Hepatocyte (in vitro differentiated cells): Measurements from ENCODE around the gene EML4. TPM values are rescaled to one million over a fixed set of nuclear protein-coding genes. Genes with fewer than 3 reads are reported as not detected.
"Not testable (repeated sequence)": the region's sequence is repeated elsewhere in the genome, so short reads cannot be mapped to it uniquely, and the experiment has no call there.

Experiments used
- DNase-seq: peaks from one replicate; pipeline ENCODE4 v3.0.0-alpha.2; 2016; ENCODE audit warnings: low spot score
- H2AFZ ChIP-seq: fragments of 200-600 bp; sonication (generic); 2 replicates; pipeline ENCODE4 v1.6.0; 2016; ENCODE audit warnings: antibody characterized with exemption, mild to moderate bottlenecking
- H3K27ac ChIP-seq: fragments of 200-600 bp; sonication (generic); 2 replicates; pipeline ENCODE4 v1.5.1; 2016; ENCODE audit warnings: mild to moderate bottlenecking
- H3K27me3 ChIP-seq: fragments of 200-600 bp; sonication (generic); 2 replicates; pipeline ENCODE4 v1.6.1; 2016
- H3K36me3 ChIP-seq: fragments of 200-600 bp; sonication (generic); replicated peaks from 2 replicates; pipeline ENCODE4 v1.5.1; 2016; ENCODE audit warnings: low read depth; ENCODE audit not compliant: insufficient read depth
- H3K4me1 ChIP-seq: fragments of 200-600 bp; sonication (generic); 2 replicates; pipeline ENCODE4 v1.5.1; 2016; ENCODE audit warnings: mild to moderate bottlenecking, moderate library complexity; ENCODE audit not compliant: insufficient read depth
- H3K4me2 ChIP-seq: fragments of 200-600 bp; sonication (generic); 2 replicates; pipeline ENCODE4 v1.6.0; 2016
- H3K4me3 ChIP-seq: fragments of 200-600 bp; sonication (generic); 2 replicates; pipeline ENCODE4 v1.5.1; 2016; ENCODE audit warnings: mild to moderate bottlenecking
- H3K79me2 ChIP-seq: fragments of 200-600 bp; sonication (generic); 2 replicates; pipeline ENCODE4 v1.6.0; 2017; ENCODE audit warnings: mild to moderate bottlenecking
- H3K9me2 ChIP-seq: fragments of 200-600 bp; sonication (generic); replicated peaks from 2 replicates; pipeline ENCODE4 v1.6.0; 2017; ENCODE audit warnings: mild to moderate bottlenecking; ENCODE audit not compliant: insufficient read depth
- H3K9me3 ChIP-seq: fragments of 200-600 bp; sonication (generic); 2 replicates; pipeline ENCODE4 v1.5.1; 2016; ENCODE audit warnings: low read depth, mild to moderate bottlenecking
- H4K20me1 ChIP-seq: fragments of 200-600 bp; sonication (generic); 2 replicates; pipeline ENCODE4 v1.6.0; 2016; ENCODE audit warnings: mild to moderate bottlenecking; ENCODE audit not compliant: insufficient read depth, poor library complexity, severe bottlenecking
- CTCF ChIP-seq: fragments of 200-600 bp; sonication (generic); IDR thresholded peaks from 2 replicates; pipeline ENCODE4 v1.5.1; 2016; ENCODE audit warnings: antibody characterized with exemption, mild to moderate bottlenecking; ENCODE audit not compliant: poor library complexity
- EZH2 ChIP-seq: fragments of 200-600 bp; sonication (generic); IDR thresholded peaks from 2 replicates; pipeline ENCODE4 v1.6.1; 2016; ENCODE audit warnings: antibody characterized with exemption, mild to moderate bottlenecking, borderline replicate concordance
- EZH2phosphoT487 ChIP-seq: fragments of 200-600 bp; sonication (generic); IDR thresholded peaks from one replicate; pipeline ENCODE4 v1.6.1; 2018; ENCODE audit warnings: antibody characterized with exemption, mild to moderate bottlenecking, low read depth, moderate library complexity; ENCODE audit not compliant: unreplicated experiment, severe bottlenecking
- WGBS: methylation state at CpG from one replicate; pipeline ENCODE4 v1.1.6; 2016; ENCODE audit warnings: low lambda C conversion rate; ENCODE audit errors: missing lambda C conversion rate; 5-methylcytosine and 5-hydroxymethylcytosine counted together
- polyA plus RNA-seq: library from polyadenylated mRNA; unstranded; fragments of >200 nt; fragmentation: Nextera tagmentation; extraction: Ambion mirVana; gene quantifications from 2 replicates; pipeline ENCODE4 v1.2.1, GENCODE V29; 2016
- total RNA-seq: library from RNA; depleted of rRNA; stranded (reverse); fragments of >200 nt; gene quantifications from 2 replicates; pipeline ENCODE4 v1.2.3, GENCODE V29; 2014

The EML4 gene
- total and polyA plus RNA-seq, 2 experiments from 2014 or later, result 49.9 to 86.8 TPM

- Histone ChIP-seq H3K36me3 (no peaks in the 10 kb centered on the region), H3K4me3 (no peak overlapping the region), H3K4me1 (peaks cover 43% of the 10 kb centered on the region), H3K79me2 (no peaks in the 10 kb centered on the region), H3K27ac (peak overlapping the region; percentile 3), H3K9me3 (no peaks in the 10 kb centered on the region), H3K9me2 (no peaks in the 10 kb centered on the region), H4K20me1 (no peaks in the 10 kb centered on the region), H3K4me2 (no peak overlapping the region), H2AFZ (no peak overlapping the region), H3K27me3 (no peaks in the 10 kb centered on the region)
- no peak for DNase-seq
- TF ChIP-seq EZH2phosphoT487 (no peak), CTCF (no peak), EZH2 (no peak)
- 50% methylated on average over 7 of the region's 7 CpGs for WGBS
Measured at GRCh38 chr2:42128721-42129486, 40.2 kb upstream of the EML4 start.

- Histone ChIP-seq H3K36me3 (no peaks in the 10 kb centered on the region), H3K9me2 (no peaks in the 10 kb centered on the region), H3K4me2 (no peak overlapping the region), H3K27me3 (no peaks in the 10 kb centered on the region), H3K4me1 (peaks cover 43% of the 10 kb centered on the region), H3K9me3 (no peaks in the 10 kb centered on the region), H3K27ac (peak overlapping the region; percentile 3), H3K4me3 (no peak overlapping the region), H2AFZ (no peak overlapping the region), H3K79me2 (no peaks in the 10 kb centered on the region), H4K20me1 (no peaks in the 10 kb centered on the region)
- no peak for DNase-seq
- TF ChIP-seq EZH2phosphoT487 (no peak), CTCF (no peak)
- WGBS, result 100% methylated on average over 1 of the region's 1 CpG
Measured at GRCh38 chr2:42129487-42129852, 39.7 kb upstream of the EML4 start.

- H4K20me1 ChIP-seq, result no peaks in the 10 kb centered on the region
- H3K4me1 ChIP-seq, result peaks cover 43% of the 10 kb centered on the region
- no peak overlapping the region for H3K4me2 ChIP-seq
- H2AFZ ChIP-seq, result no peak overlapping the region
- H3K79me2 ChIP-seq, result no peaks in the 10 kb centered on the region
- no peaks in the 10 kb centered on the region for H3K9me2 ChIP-seq
- no peak for DNase-seq
- H3K27me3 ChIP-seq, result no peaks in the 10 kb centered on the region
- no peaks in the 10 kb centered on the region for H3K36me3 ChIP-seq
- no peaks in the 10 kb centered on the region for H3K9me3 ChIP-seq
- no peak overlapping the region for H3K27ac ChIP-seq
- H3K4me3 ChIP-seq, result no peak overlapping the region
- 95% methylated on average over 5 of the region's 5 CpGs for WGBS
- TF ChIP-seq EZH2phosphoT487 (no peak), CTCF (no peak), EZH2 (no peak)
Measured at GRCh38 chr2:42129947-42130346, 39.2 kb upstream of the EML4 start.

- not testable (repeated sequence) for H4K20me1 ChIP-seq, H3K27me3 ChIP-seq, DNase-seq, H3K9me2 ChIP-seq, H3K36me3 ChIP-seq, H3K27ac ChIP-seq, H3K4me3 ChIP-seq, H3K9me3 ChIP-seq, H3K4me2 ChIP-seq, H3K79me2 ChIP-seq, H2AFZ ChIP-seq
- H3K4me1 ChIP-seq, result peaks cover 41% of the 10 kb centered on the region
- WGBS, result 91% methylated on average over 10 of the region's 10 CpGs
Measured at GRCh38 chr2:42130858-42131257, 38.3 kb upstream of the EML4 start.
